ENCODE data around the gene CASP8AP2.

DNA sequence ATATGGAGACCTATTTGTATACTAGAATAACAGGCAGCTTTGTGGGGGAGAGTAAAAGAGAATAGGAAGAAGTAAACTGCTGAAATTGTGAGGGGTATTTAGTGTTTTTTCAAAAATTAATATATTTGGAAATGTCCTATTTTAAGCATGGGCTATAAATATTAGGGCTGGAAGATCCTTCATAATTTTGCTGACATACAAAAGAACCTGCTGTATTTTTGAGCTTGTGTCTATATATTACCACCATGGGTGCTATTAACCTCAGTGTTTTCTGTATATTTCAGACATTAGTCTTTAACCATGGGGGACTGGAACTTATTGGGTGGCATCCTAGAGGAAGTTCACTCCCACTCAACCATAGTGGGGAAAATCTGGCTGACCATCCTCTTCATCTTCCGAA, 64.5 kb downstream of the CASP8AP2 start, which contains the start of gene GJA10:
- TF ChIP-seq CTCF (conservative IDR thresholded peaks at IDR 0.05; ENCODE audit: low read length): no peak
- no peak for TF ChIP-seq EZH2phosphoT487 (IDR thresholded peaks at IDR 0.05; ENCODE audit: borderline replicate concordance)

Data from Loucy (cell line).